HEK293T (cell line): ENCODE measurements around the gene ASZ1.

Experiments used
- ELF4 ChIP-seq: fragments of 450-650 bp; IDR thresholded peaks from 2 replicates; pipeline ENCODE4 v1.6.1; 2017; ENCODE audit warnings: antibody characterized with exemption
- FOXK2 ChIP-seq: fragments of 450-650 bp; IDR thresholded peaks from 2 replicates; pipeline ENCODE4 v1.6.1; 2016; ENCODE audit warnings: mild to moderate bottlenecking
- FOXM1 ChIP-seq: fragments of 450-650 bp; IDR thresholded peaks from 2 replicates; pipeline ENCODE4 v1.6.1; 2017; ENCODE audit warnings: mild to moderate bottlenecking, borderline replicate concordance
- HDGF ChIP-seq: fragments of 450-650 bp; IDR thresholded peaks from 2 replicates; pipeline ENCODE4 v1.6.1; 2017; ENCODE audit warnings: antibody characterized with exemption, borderline replicate concordance
- NFRKB ChIP-seq: fragments of 450-650 bp; IDR thresholded peaks from 2 replicates; pipeline ENCODE4 v1.6.1; 2016; ENCODE audit warnings: mild to moderate bottlenecking, moderate library complexity
- ZNF384 ChIP-seq: fragments of 450-650 bp; IDR thresholded peaks from 2 replicates; pipeline ENCODE4 v1.6.1; 2016

GRCh38 chr7:117319181-117319580 is 108.1 kb downstream of the ASZ1 start:
- TF ChIP-seq FOXM1 (no peak), ZNF384 (no peak), ELF4 (no peak), FOXK2 (no peak), HDGF (no peak), NFRKB (no peak)
